ENCODE data around the gene CSNK2B. TPM values are rescaled to one million over a fixed set of nuclear protein-coding genes. Genes with fewer than 3 reads are reported as not detected.

The CSNK2B gene
- total and polyA plus RNA-seq, 10 of the 15 experiments (the other 5 are each of a cell fraction or from before 2014, with no cell fraction given): 56.3 to 405 (median 286) TPM

GRCh38 chr6:31680226-31681134, 14.6 kb downstream of the CSNK2B start, which contains the start of gene LY6G5C (continued):
- TF ChIP-seq MEF2A (IDR thresholded peaks at IDR 0.05; ENCODE audit: insufficient read depth, low read depth, low read length): 0 out of 2 replicates have a peak, but pooled peaks have one; percentile 18
- TF ChIP-seq BHLHE40 (IDR thresholded peaks at IDR 0.05; ENCODE audit: borderline replicate concordance in 1 of 2, low read depth in 2 of 2, low read length in 1 of 2): 0 out of 4 replicates have a peak, but pooled peaks of 1 of the 2 experiments have one; percentile 8
- TF ChIP-seq, protein P1, sequence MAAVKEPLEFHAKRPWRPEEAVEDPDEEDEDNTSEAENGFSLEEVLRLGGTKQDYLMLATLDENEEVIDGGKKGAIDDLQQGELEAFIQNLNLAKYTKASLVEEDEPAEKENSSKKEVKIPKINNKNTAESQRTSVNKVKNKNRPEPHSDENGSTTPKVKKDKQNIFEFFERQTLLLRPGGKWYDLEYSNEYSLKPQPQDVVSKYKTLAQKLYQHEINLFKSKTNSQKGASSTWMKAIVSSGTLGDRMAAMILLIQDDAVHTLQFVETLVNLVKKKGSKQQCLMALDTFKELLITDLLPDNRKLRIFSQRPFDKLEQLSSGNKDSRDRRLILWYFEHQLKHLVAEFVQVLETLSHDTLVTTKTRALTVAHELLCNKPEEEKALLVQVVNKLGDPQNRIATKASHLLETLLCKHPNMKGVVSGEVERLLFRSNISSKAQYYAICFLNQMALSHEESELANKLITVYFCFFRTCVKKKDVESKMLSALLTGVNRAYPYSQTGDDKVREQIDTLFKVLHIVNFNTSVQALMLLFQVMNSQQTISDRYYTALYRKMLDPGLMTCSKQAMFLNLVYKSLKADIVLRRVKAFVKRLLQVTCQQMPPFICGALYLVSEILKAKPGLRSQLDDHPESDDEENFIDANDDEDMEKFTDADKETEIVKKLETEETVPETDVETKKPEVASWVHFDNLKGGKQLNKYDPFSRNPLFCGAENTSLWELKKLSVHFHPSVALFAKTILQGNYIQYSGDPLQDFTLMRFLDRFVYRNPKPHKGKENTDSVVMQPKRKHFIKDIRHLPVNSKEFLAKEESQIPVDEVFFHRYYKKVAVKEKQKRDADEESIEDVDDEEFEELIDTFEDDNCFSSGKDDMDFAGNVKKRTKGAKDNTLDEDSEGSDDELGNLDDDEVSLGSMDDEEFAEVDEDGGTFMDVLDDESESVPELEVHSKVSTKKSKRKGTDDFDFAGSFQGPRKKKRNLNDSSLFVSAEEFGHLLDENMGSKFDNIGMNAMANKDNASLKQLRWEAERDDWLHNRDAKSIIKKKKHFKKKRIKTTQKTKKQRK (IDR thresholded peaks at IDR 0.05; ENCODE audit: low read depth, low read length): no peak
- no peak for TF ChIP-seq SMAD5 (IDR thresholded peaks at IDR 0.05; ENCODE audit: low read depth)
- TF ChIP-seq TCF7 (IDR thresholded peaks at IDR 0.05; ENCODE audit: borderline replicate concordance): no peak
- TF ChIP-seq HDGF (IDR thresholded peaks at IDR 0.05): peak; percentile 50; the same call in 1 of the 2 replicates
- TF ChIP-seq FOS (IDR thresholded peaks at IDR 0.05; ENCODE audit: borderline replicate concordance, extremely low read depth, insufficient read length): no peak
- TF ChIP-seq SPI1 (IDR thresholded peaks at IDR 0.05; ENCODE audit: borderline replicate concordance, insufficient read depth, low read depth, low read length): peak; percentile 21; the same call in 1 of the 2 replicates
- TF ChIP-seq ETV6 (conservative IDR thresholded peaks at IDR 0.05 in 1 of 2, IDR thresholded peaks at IDR 0.05 in 1 of 2; ENCODE audit: borderline replicate concordance in 1 of 2, low read depth in 1 of 2): no peak
- peak; percentile 5; the same call in 1 of the 2 replicates for TF ChIP-seq RUNX3 (IDR thresholded peaks at IDR 0.05; ENCODE audit: low read length)
- TF ChIP-seq FOXM1 (IDR thresholded peaks at IDR 0.05; ENCODE audit: low read depth, low read length): no peak; the same call in 1 of the 2 replicates
- no peak for TF ChIP-seq STAT1 (conservative IDR thresholded peaks at IDR 0.05)
- peak; percentile 93 for TF ChIP-seq RAD21 (IDR thresholded peaks at IDR 0.05; ENCODE audit: insufficient read depth, low read depth, low read length)
- TF ChIP-seq MXI1 (IDR thresholded peaks at IDR 0.05; ENCODE audit: low read depth, low read length): 0 out of 2 replicates have a peak, but pooled peaks have one; percentile 24
- TF ChIP-seq NBN (IDR thresholded peaks at IDR 0.05): peak; percentile 57; the same call in 1 of the 2 replicates
- TF ChIP-seq STAT3 (IDR thresholded peaks at IDR 0.05; ENCODE audit: low read depth, low read length): no peak
- TF ChIP-seq PKNOX1 (IDR thresholded peaks at IDR 0.05): no peak
- TF ChIP-seq BCL11A (IDR thresholded peaks at IDR 0.05; ENCODE audit: low read depth, low read length): no peak
- TF ChIP-seq REST (IDR thresholded peaks at IDR 0.05; ENCODE audit: low read depth, low read length): no peak
- TF ChIP-seq SMC3 (IDR thresholded peaks at IDR 0.05; ENCODE audit: borderline replicate concordance, low read length): peak; percentile 89
- TF ChIP-seq MYB (IDR thresholded peaks at IDR 0.05; ENCODE audit: borderline replicate concordance, low read depth, low read length): no peak
